ENCODE results near the gene SIRT5.

- TF ChIP-seq GATA2 (IDR thresholded peaks at IDR 0.05; ENCODE audit: low read depth, low read length) (no peak), GATA3 (IDR thresholded peaks at IDR 0.05; ENCODE audit: low read depth, low read length) (no peak)
Measured at GRCh38 chr6:13615792-13616120, 41.4 kb downstream of the SIRT5 start.

Measured in SH-SY5Y (cell line).